Panc1 (cell line): ENCODE data around the gene RANBP1. TPM values are rescaled to one million over a fixed set of nuclear protein-coding genes. Genes with fewer than 3 reads are reported as not detected.

Experiments used
- ATAC-seq: fragments of 200-7000 bp; cut with Tn5 transposase; 2 replicates; pipeline ENCODE4 v1.9.1; 2020; ENCODE audit warnings: mild to moderate bottlenecking, moderate library complexity
- BruUV-seq: library from RNA; stranded (reverse); fragments of 400-500 nt; replicated peaks from 2 replicates; lab custom pipeline; 2021; lab: Mats Ljungman, UMichigan
- CTCF ChIA-PET: fragments of 300-600 bp; sonication (Branson Sonifier 250); formaldehyde crosslinking; loops from one replicate; lab custom pipeline; 2022; ENCODE audit warnings: antibody characterized with exemption; lab: Charles Lee
- POLR2A ChIA-PET: fragments of 300-600 bp; sonication (Branson Sonifier 250); formaldehyde crosslinking; loops from one replicate; lab custom pipeline; 2022; ENCODE audit warnings: antibody characterized with exemption; lab: Charles Lee
- DNase-seq: peaks from one replicate; pipeline ENCODE4 v3.0.0-alpha.2; 2010; ENCODE audit warnings: low read depth, low spot score
- H3K27ac ChIP-seq: 2 replicates; pipeline ENCODE4 v1.5.1; 2011; ENCODE audit warnings: mild to moderate bottlenecking, low read length, inconsistent platforms
- H3K27me3 ChIP-seq: fragments of 200-500 bp; sonication (Bioruptor generic); 2 replicates; pipeline ENCODE4 v1.6.0; 2014; ENCODE audit warnings: low read length, inconsistent platforms; ENCODE audit not compliant: control insufficient read depth, insufficient read depth
- H3K36me3 ChIP-seq: fragments of 200-500 bp; sonication (Bioruptor generic); 2 replicates; pipeline ENCODE4 v1.5.1; 2014; ENCODE audit warnings: inconsistent platforms, mild to moderate bottlenecking, low read length, moderate library complexity; ENCODE audit not compliant: control insufficient read depth, insufficient read depth
- H3K4me1 ChIP-seq: 2 replicates; pipeline ENCODE4 v1.5.1; 2011; ENCODE audit warnings: inconsistent platforms, mild to moderate bottlenecking, low read length, moderate library complexity; ENCODE audit not compliant: control insufficient read depth, insufficient read depth
- H3K4me3 ChIP-seq, 2 experiments: 2 replicates each; pipeline ENCODE4 v1.5.1; 2011 to 2012; ENCODE audit warnings: low read depth in 2 of 2, low read length in 2 of 2, mild to moderate bottlenecking in 2 of 2, inconsistent platforms in 1 of 2, moderate library complexity in 1 of 2
- H3K9me3 ChIP-seq: fragments of 200-500 bp; sonication (Bioruptor generic); 2 replicates; pipeline ENCODE4 v1.5.1; 2014; ENCODE audit warnings: low read depth, mild to moderate bottlenecking, inconsistent platforms, low read length, moderate library complexity; ENCODE audit not compliant: control insufficient read depth, insufficient read depth
- POLR2AphosphoS5 ChIP-seq: IDR thresholded peaks from 2 replicates; pipeline ENCODE4 v1.6.1; 2012; ENCODE audit warnings: mild to moderate bottlenecking, low read depth, low read length, moderate library complexity
- REST ChIP-seq, 2 experiments: IDR thresholded peaks; 2 replicates each; pipeline ENCODE4 v1.6.1; 2011 to 2012; ENCODE audit warnings: low read depth in 2 of 2, control low read depth in 1 of 2, low read length in 1 of 2, mild to moderate bottlenecking in 1 of 2, moderate library complexity in 1 of 2; ENCODE audit not compliant: insufficient read depth in 1 of 2
- SIN3A ChIP-seq: IDR thresholded peaks from 2 replicates; pipeline ENCODE4 v1.6.1; 2012; ENCODE audit warnings: low read depth, mild to moderate bottlenecking, low read length, moderate library complexity, borderline replicate concordance; ENCODE audit not compliant: insufficient read depth
- TCF7L2 ChIP-seq: IDR thresholded peaks from 2 replicates; pipeline ENCODE4 v1.6.1; 2011; ENCODE audit warnings: mild to moderate bottlenecking, low read depth, low read length, inconsistent platforms
- in situ Hi-C: cut with HindIII; loops from 2 replicates; pipeline ENCODE4 v1.10.0; 2016; ENCODE audit warnings: low sequenced_read_pairs, low pct_unique_long_range_greater_than_20kb
- intact Hi-C: fragments of 100-400 bp; cut with micrococcal nuclease; formaldehyde crosslinking; loops from one replicate; pipeline ENCODE4 v1.10.0; 2022; ENCODE audit not compliant: unreplicated experiment
- total RNA-seq: library from RNA; stranded (reverse); gene quantifications from one replicate; pipeline ENCODE4 v1.2.1, GENCODE V29; 2021; ENCODE audit not compliant: unreplicated experiment
- TF ChIP-seq, protein P1 (sequence below): fragments of 450-650 bp; IDR thresholded peaks from 2 replicates; pipeline ENCODE4 v1.5.1; 2017; ENCODE audit warnings: mild to moderate bottlenecking

RANBP1 gene
- total RNA-seq, 1 experiment from 2014 or later = 232 TPM

GRCh38 chr22:20102203-20102780, 13.6 kb upstream of the RANBP1 start:
- POLR2A ChIA-PET = no interaction called here
- H3K9me3 ChIP-seq = no peaks in the 10 kb centered on the region
- H3K27me3 ChIP-seq = no peaks in the 10 kb centered on the region
- H3K36me3 ChIP-seq = peaks cover 7% of the 10 kb centered on the region; the same call in 1 of the 2 replicates
- no peak overlapping the region for H3K4me3 ChIP-seq
- TF ChIP-seq TCF7L2 = no peak
- TF ChIP-seq, protein P1, sequence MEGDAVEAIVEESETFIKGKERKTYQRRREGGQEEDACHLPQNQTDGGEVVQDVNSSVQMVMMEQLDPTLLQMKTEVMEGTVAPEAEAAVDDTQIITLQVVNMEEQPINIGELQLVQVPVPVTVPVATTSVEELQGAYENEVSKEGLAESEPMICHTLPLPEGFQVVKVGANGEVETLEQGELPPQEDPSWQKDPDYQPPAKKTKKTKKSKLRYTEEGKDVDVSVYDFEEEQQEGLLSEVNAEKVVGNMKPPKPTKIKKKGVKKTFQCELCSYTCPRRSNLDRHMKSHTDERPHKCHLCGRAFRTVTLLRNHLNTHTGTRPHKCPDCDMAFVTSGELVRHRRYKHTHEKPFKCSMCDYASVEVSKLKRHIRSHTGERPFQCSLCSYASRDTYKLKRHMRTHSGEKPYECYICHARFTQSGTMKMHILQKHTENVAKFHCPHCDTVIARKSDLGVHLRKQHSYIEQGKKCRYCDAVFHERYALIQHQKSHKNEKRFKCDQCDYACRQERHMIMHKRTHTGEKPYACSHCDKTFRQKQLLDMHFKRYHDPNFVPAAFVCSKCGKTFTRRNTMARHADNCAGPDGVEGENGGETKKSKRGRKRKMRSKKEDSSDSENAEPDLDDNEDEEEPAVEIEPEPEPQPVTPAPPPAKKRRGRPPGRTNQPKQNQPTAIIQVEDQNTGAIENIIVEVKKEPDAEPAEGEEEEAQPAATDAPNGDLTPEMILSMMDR = no peak
- no peak for TF ChIP-seq REST (IDR thresholded peaks at IDR 0.05; ENCODE audit: insufficient read depth in 1 of 2, low read depth in 2 of 2, low read length in 1 of 2)
- no peak for TF ChIP-seq SIN3A
- no peak for TF ChIP-seq POLR2AphosphoS5
- no peaks in the 10 kb centered on the region for H3K4me1 ChIP-seq
- in situ Hi-C loops (no loop called here), intact Hi-C loops (no loop called here)
- CTCF ChIA-PET = no interaction called here
- no peak for DNase-seq
- ATAC-seq = no peak
- no TSS peak for BruUV-seq
- no peak overlapping the region for H3K27ac ChIP-seq

- Histone ChIP-seq H3K27me3 (no peaks in the 10 kb centered on the region), H3K36me3 (peaks cover 6% of the 10 kb centered on the region), H3K4me1 (no peaks in the 10 kb centered on the region), H3K27ac (no peak overlapping the region), H3K9me3 (no peaks in the 10 kb centered on the region), H3K4me3 (no peak overlapping the region)
- TF ChIP-seq SIN3A (no peak), REST (IDR thresholded peaks at IDR 0.05; ENCODE audit: insufficient read depth in 1 of 2, low read depth in 2 of 2, low read length in 1 of 2) (no peak), POLR2AphosphoS5 (no peak), TCF7L2 (no peak)
- TF ChIP-seq, protein P1 = no peak
- ATAC-seq (no peak), DNase-seq (no peak)
- BruUV-seq = no TSS peak
- ChIA-PET POLR2A (no interaction called here), CTCF (no interaction called here)
- in situ Hi-C loops = no loop called here
- intact Hi-C loops = no loop called here
Measured at GRCh38 chr22:20105456-20106204, 10.3 kb upstream of the RANBP1 start.
